K562 (cell line): ENCODE measurements around the gene AQR. TPM values are rescaled to one million over a fixed set of nuclear protein-coding genes. Genes with fewer than 3 reads are reported as not detected.

Experiments
- ATAC-seq: fragments of 200-7000 bp; cut with Tn5 transposase; 3 replicates; pipeline ENCODE4 v1.9.1; 2020; ENCODE audit warnings: moderate library complexity
- BruUV-seq: library from RNA; stranded (reverse); fragments of 400-500 nt; replicated peaks from 2 replicates; lab custom pipeline; 2021; lab: Mats Ljungman, UMichigan
- CTCF ChIA-PET: fragments of 300-600 bp; formaldehyde crosslinking; extraction: SDS; loops from one replicate; lab custom pipeline; 2021; ENCODE audit warnings: low intra/inter-chr PET ratio; lab: Yijun Ruan, JAX
- POLR2A ChIA-PET: fragments of 300-600, 350-650 bp; sonication (Branson Sonifier 250); formaldehyde crosslinking; extraction: SDS; loops from one replicate; lab custom pipeline; 2021; ENCODE audit warnings: antibody characterized with exemption, inconsistent platforms; lab: Yijun Ruan, JAX
- DNase-seq, 4 experiments: peaks; one replicate each; pipeline versions ENCODE4 v3.0.0 to v3.0.0-alpha.2; 2011 to 2018; ENCODE audit warnings: low spot score in 3 of 4, mixed read lengths in 3 of 4; ENCODE audit errors: extremely low read depth in 1 of 4
- FAIRE-seq: peaks from 2 replicates; lab custom pipeline; 2011; peaks lifted over from hg19 to GRCh38; lab: Jason Lieb, UNC
- H2AFZ ChIP-seq: 2 replicates; pipeline ENCODE4 v1.6.0; 2011; ENCODE audit warnings: low read depth, low read length, control low read depth, inconsistent platforms
- H3K27ac ChIP-seq: fragments of 200-600 bp; 3 replicates; pipeline ENCODE4 v1.8.0; 2011; ENCODE audit warnings: low read depth, mild to moderate bottlenecking, control low read depth, inconsistent platforms, low read length, moderate library complexity, mixed read lengths; ENCODE audit errors: extremely low read depth
- H3K27me3 ChIP-seq, 2 experiments: fragments of 300-600 bp in 1 of 2; 2 replicates in 1 of 2; 3 replicates in 1 of 2; pipeline versions ENCODE4 v1.6.0 to v1.8.0; 2011; ENCODE audit warnings: inconsistent platforms in 2 of 2, low read length in 2 of 2, mild to moderate bottlenecking in 1 of 2, mixed read lengths in 1 of 2, moderate library complexity in 1 of 2; ENCODE audit not compliant: control insufficient read depth in 2 of 2, insufficient read depth in 2 of 2
- H3K36me3 ChIP-seq: fragments of 300-600 bp; 3 replicates; pipeline ENCODE4 v1.8.0; 2011; ENCODE audit warnings: mild to moderate bottlenecking, low read length, inconsistent platforms; ENCODE audit not compliant: control insufficient read depth, insufficient read depth
- H3K4me1 ChIP-seq, 2 experiments: fragments of 200-600 bp in 1 of 2; replicated peaks in 1 of 2; 2 replicates in 1 of 2; 3 replicates in 1 of 2; pipeline versions ENCODE4 v1.5.1 to v1.8.0; 2011; ENCODE audit warnings: inconsistent platforms in 2 of 2, low read length in 2 of 2, mild to moderate bottlenecking in 1 of 2, mixed read lengths in 1 of 2, moderate library complexity in 1 of 2; ENCODE audit not compliant: control insufficient read depth in 2 of 2, insufficient read depth in 2 of 2
- H3K4me2 ChIP-seq: 2 replicates; pipeline ENCODE4 v1.6.1; 2011; ENCODE audit warnings: low read length, control low read depth, inconsistent platforms, mixed read lengths; ENCODE audit not compliant: insufficient read depth
- H3K4me3 ChIP-seq: fragments of 200-600 bp; sonication (generic), shearing (Covaris generic); 2 replicates; pipeline ENCODE4 v1.5.1; 2016; ENCODE audit warnings: control low read depth, inconsistent platforms
- H3K79me2 ChIP-seq: fragments of 200-600 bp; 3 replicates; pipeline ENCODE4 v1.8.0; 2011; ENCODE audit warnings: low read length, inconsistent platforms; ENCODE audit not compliant: control insufficient read depth, insufficient read depth
- H3K9ac ChIP-seq, 2 experiments: 2 replicates each; pipeline versions ENCODE4 v1.6.0 to v1.6.1; 2011; ENCODE audit warnings: low read depth in 2 of 2, low read length in 2 of 2, control low read depth in 1 of 2, inconsistent platforms in 1 of 2, mild to moderate bottlenecking in 1 of 2, mixed read lengths in 1 of 2; ENCODE audit not compliant: insufficient read depth in 1 of 2
- H3K9me1 ChIP-seq: one replicate; pipeline ENCODE4 v1.6.0; 2011; ENCODE audit warnings: inconsistent platforms, mild to moderate bottlenecking, low read length, moderate library complexity; ENCODE audit not compliant: control insufficient read depth, insufficient read depth
- H3K9me3 ChIP-seq: replicated peaks from 2 replicates; pipeline ENCODE4 v1.5.1; 2011; ENCODE audit warnings: low read depth, low read length, inconsistent platforms; ENCODE audit not compliant: control insufficient read depth, insufficient read depth
- H4K20me1 ChIP-seq: replicated peaks from 2 replicates; pipeline ENCODE4 v1.6.1; 2011; ENCODE audit warnings: low read length, inconsistent platforms, mixed read lengths; ENCODE audit not compliant: control insufficient read depth, insufficient read depth
- BRCA1 ChIP-seq, 2 experiments: fragments of 450-650 bp in 1 of 2; sonication (generic) in 1 of 2; formaldehyde crosslinking in 1 of 2; IDR thresholded peaks; 2 replicates each; pipeline versions ENCODE4 v1.5.0 to v1.6.1; 2017 to 2020; ENCODE audit warnings: mild to moderate bottlenecking in 1 of 2, missing genetic modification reagents in 1 of 2
- BRD4 ChIP-seq: fragments of 200-600 bp; sonication (generic); IDR thresholded peaks from 2 replicates; pipeline ENCODE4 v1.6.1; 2017; ENCODE audit warnings: inconsistent platforms
- ELF4 ChIP-seq: fragments of 450-650 bp; formaldehyde crosslinking; IDR thresholded peaks from 2 replicates; pipeline ENCODE4 v1.4.0; 2022; ENCODE audit warnings: missing genetic modification characterization
- MXD1 ChIP-seq: fragments of 250-450 bp; sonication (Bioruptor Pico); IDR thresholded peaks from 2 replicates; pipeline ENCODE4 v1.8.0; 2021; ENCODE audit warnings: borderline replicate concordance, mild to moderate bottlenecking, moderate library complexity; ENCODE audit not compliant: poor library complexity, severe bottlenecking
- NCOA1 ChIP-seq: fragments of 450-650 bp; IDR thresholded peaks from 2 replicates; pipeline ENCODE4 v1.6.1; 2016; ENCODE audit warnings: low read depth
- PHTF2 ChIP-seq: fragments of 250-450 bp; sonication (Bioruptor Pico); IDR thresholded peaks from 2 replicates; pipeline ENCODE4 v1.5.0; 2021; ENCODE audit warnings: mild to moderate bottlenecking
- RAD21 ChIP-seq, 2 experiments: fragments of 250-450 bp in 1 of 2; fragments of 450-650 bp in 1 of 2; sonication (Bioruptor Pico) in 1 of 2; formaldehyde crosslinking in 1 of 2; IDR thresholded peaks in 1 of 2; conservative IDR thresholded peaks in 1 of 2; 2 replicates each; pipeline versions ENCODE4 v1.4.0 to v1.8.0; 2020 to 2022; ENCODE audit warnings: mild to moderate bottlenecking in 2 of 2, moderate library complexity in 1 of 2
- SUPT5H ChIP-seq: fragments of 450-650 bp; IDR thresholded peaks from 2 replicates; pipeline ENCODE4 v1.6.1; 2016
- WGBS: fragments of 100-300 bp; shearing (Covaris generic); methylation state at CpG from one replicate; pipeline ENCODE4 v1.1.6; 2016; ENCODE audit warnings: low coverage, mixed read lengths; ENCODE audit not compliant: insufficient coverage; ENCODE audit errors: missing lambda C conversion rate; 5-methylcytosine and 5-hydroxymethylcytosine counted together
- in situ Hi-C: fragments of 300-500 bp; cut with MboI; formaldehyde crosslinking; loops from 4 replicates; pipeline ENCODE4 v1.15.0; 2018; ENCODE audit warnings: inconsistent platforms, mixed read lengths
- intact Hi-C: fragments of 100-400 bp; cut with micrococcal nuclease; formaldehyde crosslinking; loops from 2 replicates; pipeline ENCODE4 v1.14.2; 2022
- polyA plus RNA-seq, 8 experiments: library from polyadenylated mRNA; depleted of rRNA in 4 of 8; stranded (reverse) in 5 of 8; unstranded in 3 of 8; fragments of >200 nt; fragmentation: Nextera tagmentation in 2 of 8; fragmentation: Illumina TruSeq in 1 of 8; extraction: Ambion mirVana in 2 of 8; extraction: Trizol in 1 of 8; gene quantifications; 2 replicates each; pipeline versions ENCODE4 v1.2.1 to v1.2.3, GENCODE V29; 2011 to 2014; ENCODE audit warnings: inconsistent platforms in 1 of 8, missing spikeins in 1 of 8
- total RNA-seq, 7 experiments: library from RNA; depleted of rRNA in 6 of 7; stranded (reverse); fragments of >200 nt in 6 of 7; fragmentation: Illumina TruSeq in 2 of 7; extraction: Trizol in 2 of 7; gene quantifications; 2 replicates each; pipeline versions ENCODE4 v1.2.1 to v1.2.3, GENCODE V29; 2011 to 2021; ENCODE audit warnings: low replicate concordance in 1 of 7

The AQR gene
- total and polyA plus RNA-seq, 9 of the 15 experiments (the other 6 are each of a cell fraction or from before 2014, with no cell fraction given): 22.0 to 62.9 (median 39.3) TPM

- H4K20me1 ChIP-seq: no peaks in the 10 kb centered on the region
- POLR2A ChIA-PET: no interaction called here
- in situ Hi-C loops: no loop called here
- TF ChIP-seq NCOA1: no peak
- no peak for TF ChIP-seq PHTF2 (CRISPR knock-in tag)
- no peak for TF ChIP-seq SUPT5H
- TF ChIP-seq, all 486 proteins: peak for 0
- H3K4me2 ChIP-seq: no peak overlapping the region
- H3K9me1 ChIP-seq: no peaks in the 10 kb centered on the region
- intact Hi-C loops: no loop called here
- H3K36me3 ChIP-seq: peaks cover 86% of the 10 kb centered on the region
- no peak overlapping the region for H2AFZ ChIP-seq
- H3K27ac ChIP-seq: no peak overlapping the region
- no TSS peak for BruUV-seq
- H3K4me1 ChIP-seq: 0 out of 5 replicates have a peak, but pooled peaks cover 0 to 4% of the 10 kb centered on the region in 2 experiments
- DNase-seq: no peak
- no peak overlapping the region for H3K4me3 ChIP-seq
- ATAC-seq: no peak
- WGBS: 87% methylated on average over 2 of the region's 2 CpGs
- H3K9me3 ChIP-seq: no peaks in the 10 kb centered on the region
- FAIRE-seq: no peak
- no peaks in the 10 kb centered on the region for H3K79me2 ChIP-seq
- no peaks in the 10 kb centered on the region for H3K27me3 ChIP-seq
- no peak overlapping the region for H3K9ac ChIP-seq
- CTCF ChIA-PET: no interaction called here
These were observed 85.9 kb downstream of the AQR start for GRCh38 chr15:34883633-34884032.

- no peaks in the 10 kb centered on the region for H4K20me1 ChIP-seq
- intact Hi-C loops: no loop called here
- FAIRE-seq: no peak
- WGBS: 100% methylated on average over 1 of the region's 1 CpG
- H2AFZ ChIP-seq: no peak overlapping the region
- no peak for TF ChIP-seq MXD1 (CRISPR knock-in tag)
- TF ChIP-seq BRD4: no peak
- no peak for TF ChIP-seq BRCA1 (IDR thresholded peaks at IDR 0.05)
- TF ChIP-seq BRCA1 (CRISPR knock-in tag; IDR thresholded peaks at IDR 0.05): no peak
- no peak for TF ChIP-seq RAD21 (CRISPR knock-in tag; conservative IDR thresholded peaks at IDR 0.05 in 1 of 2, IDR thresholded peaks at IDR 0.05 in 1 of 2)
- TF ChIP-seq ELF4 (CRISPR knock-in tag): no peak
- ChIA-PET CTCF (no interaction called here), POLR2A (no interaction called here)
- no peaks in the 10 kb centered on the region for H3K9me1 ChIP-seq
- H3K27me3 ChIP-seq: no peaks in the 10 kb centered on the region
- no peak for ATAC-seq
- no peaks in the 10 kb centered on the region for H3K9me3 ChIP-seq
- DNase-seq: no peak
- 0 out of 5 replicates have a peak, but pooled peaks cover 0 to 4% of the 10 kb centered on the region in 2 experiments for H3K4me1 ChIP-seq
- no peak overlapping the region for H3K4me3 ChIP-seq
- H3K27ac ChIP-seq: no peak overlapping the region
- no TSS peak for BruUV-seq
- peaks cover 83% of the 10 kb centered on the region for H3K36me3 ChIP-seq
- no peak overlapping the region for H3K9ac ChIP-seq
- H3K4me2 ChIP-seq: no peak overlapping the region
- in situ Hi-C loops: no loop called here
- no peaks in the 10 kb centered on the region for H3K79me2 ChIP-seq
These were observed 86.5 kb downstream of the AQR start for GRCh38 chr15:34883042-34883441.
